Posterior vena cava (tissue), 2 donors: ENCODE measurements around the gene AIF1L. TPM values are rescaled to one million over a fixed set of nuclear protein-coding genes. Genes with fewer than 3 reads are reported as not detected.

Experiments used
- DNase-seq: peaks from one replicate; pipeline ENCODE4 v3.0.0-alpha.2; 2020; ENCODE audit warnings: low spot score
- intact Hi-C, 2 donors: fragments of 100-400 bp; cut with DNase I; formaldehyde crosslinking; loops; one replicate each; pipeline versions ENCODE4 v1.14.1 to v1.14.2; 2022 to 2023
- total RNA-seq, 2 donors: library from RNA; stranded (reverse); fragmentation: NEBNext Ultra II Directional; extraction: Animal tissue kit (Norgen Biotek cat#: 25700); gene quantifications; one replicate each; pipeline ENCODE4 v1.2.1, GENCODE V29; 2021
- donor health status: DM: yes; HTN: yes; CAD: no.
- donor health status: DM: yes; HTN: yes; CAD: no.

AIF1L gene
- total RNA-seq, 2 donors from 2014 or later = 27.3 to 31.2 TPM

DNA sequence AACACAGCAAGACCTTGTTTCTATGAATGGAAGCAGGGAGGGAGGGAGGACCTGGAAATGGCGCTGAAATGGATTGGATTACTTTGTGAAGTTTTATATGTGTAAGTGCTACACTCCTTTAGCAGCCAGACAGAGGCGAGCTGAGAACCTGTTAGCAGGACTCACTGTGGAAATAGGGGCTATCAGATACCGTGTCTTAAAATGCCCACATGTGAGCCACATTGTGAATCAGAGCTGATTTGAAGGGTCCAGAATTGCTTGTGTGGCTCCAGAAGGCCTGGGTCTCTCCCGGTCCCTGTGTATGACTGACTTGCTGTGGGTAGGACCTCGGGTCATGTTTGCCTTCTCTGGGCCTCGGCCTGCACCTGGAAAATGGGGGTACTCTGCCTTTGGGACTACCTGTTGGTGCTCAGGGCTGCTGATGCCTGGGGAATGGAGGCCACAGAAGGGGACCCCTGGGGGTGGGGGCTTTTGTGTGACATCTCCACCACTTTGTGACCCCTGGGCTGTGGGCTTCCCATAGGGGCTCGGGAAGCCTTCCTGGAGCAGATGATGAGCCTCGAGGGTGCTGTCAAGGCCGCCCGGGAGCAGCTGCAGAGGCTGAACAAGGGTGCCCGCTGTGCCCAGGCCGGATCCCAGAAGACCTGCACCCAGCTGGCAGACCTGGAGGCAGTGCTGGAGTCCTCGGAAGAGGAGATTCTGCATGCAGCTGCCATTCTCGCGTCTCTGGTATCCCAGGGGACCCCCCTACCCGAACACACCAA is 24.0 kb upstream of the AIF1L start:
- intact Hi-C loops = no loop called here
- no peak for DNase-seq

DNA sequence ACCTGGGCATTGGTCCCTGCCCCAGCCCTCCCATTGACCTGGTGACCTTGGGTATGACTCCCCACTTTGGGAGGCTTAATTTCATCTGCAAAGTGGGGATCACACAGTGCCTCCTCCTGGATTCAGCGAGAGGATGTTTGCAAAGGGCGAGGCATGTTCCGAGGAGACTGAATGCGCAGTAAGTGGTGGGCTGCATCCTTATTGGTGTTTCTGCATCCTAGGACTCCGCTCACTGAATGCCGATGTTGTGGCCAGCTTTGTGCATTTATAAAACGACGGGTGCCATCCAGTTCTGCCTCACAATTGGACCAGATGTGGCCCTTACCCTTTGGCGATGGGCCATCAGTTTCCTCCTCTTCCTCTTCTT is 23.5 kb upstream of the AIF1L start:
- no peak for DNase-seq
- intact Hi-C loops = no loop called here

DNA sequence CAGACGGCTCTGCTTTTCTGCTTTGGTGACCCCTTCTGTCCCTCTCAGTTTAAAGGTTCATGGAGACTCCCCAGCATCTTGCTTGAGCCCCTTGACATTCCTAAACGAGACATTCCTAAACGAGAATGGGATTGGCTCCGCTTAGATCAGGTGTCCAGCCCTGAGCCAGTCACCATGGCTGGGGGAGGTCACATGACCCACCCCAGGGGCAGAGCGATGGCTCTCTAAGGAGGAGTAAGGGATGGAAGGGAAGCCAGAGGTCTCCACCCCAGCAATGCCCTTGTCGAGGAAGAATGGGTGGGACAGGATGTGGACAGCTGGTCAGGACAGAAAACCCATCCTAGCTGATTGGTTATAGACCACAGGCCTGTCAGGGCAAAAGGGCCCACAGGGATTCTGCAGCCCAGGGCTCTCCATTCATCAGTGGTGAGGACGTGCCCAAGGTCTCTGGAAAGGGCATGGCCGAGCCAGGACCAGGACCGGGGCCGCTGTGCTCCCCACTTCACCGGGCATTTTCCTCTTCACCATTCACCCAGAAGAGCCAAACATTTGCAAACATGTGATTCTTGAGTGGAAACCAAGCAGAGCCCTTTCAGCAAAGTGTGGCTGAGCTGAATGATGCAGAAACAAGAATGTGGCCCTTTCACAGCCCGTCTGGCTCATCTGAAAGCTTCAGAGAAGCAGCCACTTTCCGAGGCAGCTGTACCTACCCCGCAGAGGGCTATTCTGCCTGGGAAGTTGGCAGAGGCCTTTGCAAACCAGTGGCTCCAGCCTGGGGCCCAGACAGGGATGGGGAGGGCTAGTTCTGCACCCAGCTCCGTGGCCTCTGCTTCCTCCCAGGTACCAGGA is 19.8 kb upstream of the AIF1L start:
- intact Hi-C loops = no loop called here
- DNase-seq = no peak

DNA sequence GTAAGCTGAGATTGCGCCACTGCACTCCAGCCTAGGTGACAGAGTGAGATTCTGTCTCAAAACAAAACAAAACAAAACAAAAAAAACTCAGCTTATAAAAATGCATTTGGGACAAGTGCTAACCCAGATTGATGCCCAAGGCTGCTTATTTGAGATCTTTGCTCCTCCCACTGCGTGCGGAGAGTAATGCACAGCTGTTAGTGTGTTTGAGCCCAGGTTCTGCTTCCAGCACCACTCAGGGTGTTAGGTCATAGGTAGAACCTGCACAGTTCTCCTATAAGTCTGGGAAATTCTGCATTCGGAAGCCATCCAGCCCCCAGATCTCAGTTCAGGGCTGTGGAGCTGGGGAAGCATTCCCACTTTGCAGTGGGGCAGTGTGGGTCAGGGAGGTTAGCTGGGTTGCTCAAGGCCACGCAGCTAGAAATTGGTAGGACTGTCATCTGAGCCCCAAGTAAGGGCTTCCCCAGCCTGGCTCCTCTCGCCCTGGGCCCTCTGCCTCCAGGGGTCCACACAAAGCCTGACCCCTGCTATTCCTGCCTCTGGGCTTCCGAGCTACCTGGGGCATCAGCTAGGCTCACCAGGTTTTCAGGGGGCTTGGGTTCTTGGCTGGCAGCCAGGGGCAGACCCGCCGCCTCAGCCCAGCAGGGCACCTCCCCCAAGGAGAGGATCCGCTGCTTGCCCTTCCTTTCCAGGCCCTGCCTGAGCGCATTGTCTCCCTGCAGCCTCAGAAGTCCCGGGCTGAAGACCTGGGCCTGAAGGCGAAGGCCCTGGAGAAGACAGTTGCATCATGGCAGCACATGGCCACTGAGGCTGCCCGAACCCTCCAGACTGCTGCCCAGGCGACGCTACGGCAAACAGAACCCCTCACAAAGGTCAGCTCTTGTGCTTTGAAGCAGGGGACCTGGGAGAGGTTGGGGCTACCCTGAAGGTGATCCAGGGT is 17.6 kb upstream of the AIF1L start:
- DNase-seq = no peak
- intact Hi-C loops = no loop called here

DNA sequence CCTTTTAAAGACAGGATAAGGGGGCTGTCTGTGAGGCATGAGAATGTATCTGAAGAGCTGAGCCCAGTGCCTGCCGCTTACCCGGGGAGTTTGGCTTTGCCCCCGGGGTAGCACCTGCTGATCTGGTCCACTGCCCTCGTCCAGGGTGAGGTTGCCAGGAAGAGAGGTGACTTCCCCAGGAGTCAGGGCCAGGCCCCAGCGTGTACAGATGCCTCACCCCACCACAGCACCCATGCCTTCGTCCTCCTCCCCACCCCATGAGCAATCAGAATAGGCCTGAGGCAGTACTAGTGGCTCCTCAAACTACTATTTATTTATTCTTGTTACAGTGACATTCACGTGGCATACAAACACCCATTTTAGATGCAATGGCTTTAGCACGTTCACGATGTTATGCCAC is 15.7 kb upstream of the AIF1L start:
- intact Hi-C loops = no loop called here

DNA sequence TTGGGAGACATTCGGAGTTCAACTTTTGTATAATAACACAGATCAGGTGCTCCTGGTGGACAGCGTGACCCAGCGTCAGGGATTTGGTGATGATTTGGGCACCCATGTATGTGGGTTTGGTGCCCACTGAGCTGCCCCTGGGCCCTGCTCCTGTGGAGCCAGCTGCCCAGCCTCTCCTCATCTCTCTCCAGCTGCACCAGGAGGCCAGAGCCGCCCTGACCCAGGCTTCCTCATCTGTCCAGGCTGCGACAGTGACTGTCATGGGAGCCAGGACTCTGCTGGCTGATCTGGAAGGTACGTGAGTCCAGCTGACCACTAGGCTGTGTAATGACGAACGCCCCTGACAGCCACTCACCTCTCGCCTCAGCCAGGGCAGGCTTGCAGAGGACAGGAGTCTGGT is 14.5 kb upstream of the AIF1L start:
- intact Hi-C loops = no loop called here
- DNase-seq = no peak

More for the DNA sequence above, 15.7 kb upstream of the AIF1L start:
- no peak for DNase-seq

DNA sequence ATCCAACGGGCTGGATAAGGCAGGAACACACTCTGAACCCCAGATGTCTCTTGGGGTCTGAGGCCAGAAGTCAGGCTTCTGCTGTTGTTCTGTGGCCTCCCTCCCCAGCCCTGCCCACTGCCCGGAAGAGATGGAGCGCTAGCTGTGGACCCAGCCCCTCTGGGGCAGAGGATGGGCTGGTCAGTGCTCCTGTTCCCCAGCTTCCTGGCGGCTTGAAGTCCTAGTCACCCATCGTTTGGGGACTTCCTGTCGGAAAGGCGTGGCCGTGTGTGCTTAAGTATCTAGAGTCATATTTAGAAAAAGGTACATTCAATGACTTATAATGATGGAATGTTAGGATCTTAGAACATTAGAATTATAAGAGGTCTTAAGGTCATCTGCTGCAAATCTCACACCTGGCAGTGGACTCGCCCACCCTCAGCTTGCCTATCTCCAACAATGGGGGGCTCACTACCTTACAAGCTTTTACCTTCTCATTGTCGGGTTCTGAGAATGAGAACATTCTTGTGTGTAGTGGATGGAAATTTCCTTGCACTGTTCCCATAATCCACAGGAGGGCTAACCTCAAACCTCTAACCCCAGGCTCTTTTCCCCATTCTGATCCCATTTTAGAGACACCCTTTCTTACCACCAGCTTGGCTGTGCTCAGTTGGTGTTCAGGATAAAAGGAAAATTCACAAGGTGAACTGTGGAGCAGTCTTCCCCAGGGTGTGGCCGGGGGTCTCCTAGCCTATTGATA is 13.4 kb upstream of the AIF1L start:
- DNase-seq = no peak
- intact Hi-C loops = no loop called here

DNA sequence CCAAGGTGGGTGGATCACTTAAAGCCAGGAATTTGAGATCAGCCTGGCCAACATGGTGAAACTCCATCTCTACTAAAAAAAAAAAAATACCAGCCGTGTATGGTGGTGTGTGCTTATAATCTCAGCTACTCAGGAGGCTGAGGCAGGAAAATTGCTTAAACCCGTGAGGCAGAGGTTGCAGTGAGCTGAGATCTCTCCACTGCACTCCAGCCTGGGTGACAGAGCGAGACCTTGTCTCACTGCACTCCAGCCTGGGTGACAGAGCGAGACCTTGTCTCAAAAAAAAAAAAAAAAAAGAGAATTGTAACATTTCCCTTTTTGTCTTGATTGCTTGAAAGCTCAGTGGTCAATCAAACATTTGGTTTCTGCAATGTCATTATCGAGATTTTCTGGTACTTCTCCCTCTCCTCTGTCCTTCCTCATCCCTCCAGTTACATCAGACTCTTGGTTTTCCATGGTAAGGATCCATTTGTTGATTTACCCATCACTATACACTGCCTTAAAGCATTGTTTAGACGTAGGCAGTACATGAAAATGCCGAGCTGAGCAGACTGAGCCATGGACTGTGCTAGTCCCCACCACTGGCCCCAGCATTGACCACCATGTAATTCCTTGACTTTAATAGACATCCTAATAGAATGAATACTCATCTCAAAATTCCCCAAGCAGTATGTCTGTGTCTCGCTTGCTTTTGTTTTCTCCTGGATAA is 11.5 kb upstream of the AIF1L start:
- intact Hi-C loops = no loop called here

DNA sequence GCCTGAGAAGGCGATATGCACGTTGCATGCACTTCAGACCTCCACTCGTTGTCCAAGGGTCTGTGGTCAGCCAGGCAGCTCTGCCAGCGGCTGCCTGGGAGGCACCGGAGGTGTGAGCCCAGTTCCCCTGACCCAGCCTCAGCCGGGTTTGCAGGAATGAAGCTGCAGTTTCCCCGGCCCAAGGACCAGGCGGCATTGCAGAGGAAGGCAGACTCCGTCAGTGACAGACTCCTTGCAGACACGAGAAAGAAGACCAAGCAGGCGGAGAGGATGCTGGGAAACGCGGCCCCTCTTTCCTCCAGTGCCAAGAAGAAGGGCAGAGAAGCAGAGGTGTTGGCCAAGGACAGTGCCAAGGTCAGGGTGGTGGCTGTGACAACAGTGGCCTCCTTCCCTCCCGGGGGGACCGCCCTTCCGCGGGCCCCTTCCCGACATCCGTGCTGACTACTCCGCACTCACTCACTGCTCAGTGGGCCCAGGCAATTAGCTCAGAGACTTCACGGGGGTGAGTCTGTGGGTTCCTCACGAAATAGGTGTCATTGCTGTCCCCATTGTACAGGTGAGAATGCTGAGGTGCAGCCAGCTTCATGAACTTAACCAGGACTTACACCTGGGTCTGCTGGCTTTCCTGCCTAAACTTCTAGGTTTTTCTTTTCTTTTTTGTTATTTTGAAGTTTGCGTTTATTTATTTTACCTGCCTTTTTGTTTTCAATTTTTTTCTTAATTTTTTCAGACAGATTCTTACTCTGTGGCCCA is 10.8 kb upstream of the AIF1L start:
- no peak for DNase-seq
- intact Hi-C loops = no loop called here

More for the DNA sequence above, 11.5 kb upstream of the AIF1L start:
- no peak for DNase-seq

DNA sequence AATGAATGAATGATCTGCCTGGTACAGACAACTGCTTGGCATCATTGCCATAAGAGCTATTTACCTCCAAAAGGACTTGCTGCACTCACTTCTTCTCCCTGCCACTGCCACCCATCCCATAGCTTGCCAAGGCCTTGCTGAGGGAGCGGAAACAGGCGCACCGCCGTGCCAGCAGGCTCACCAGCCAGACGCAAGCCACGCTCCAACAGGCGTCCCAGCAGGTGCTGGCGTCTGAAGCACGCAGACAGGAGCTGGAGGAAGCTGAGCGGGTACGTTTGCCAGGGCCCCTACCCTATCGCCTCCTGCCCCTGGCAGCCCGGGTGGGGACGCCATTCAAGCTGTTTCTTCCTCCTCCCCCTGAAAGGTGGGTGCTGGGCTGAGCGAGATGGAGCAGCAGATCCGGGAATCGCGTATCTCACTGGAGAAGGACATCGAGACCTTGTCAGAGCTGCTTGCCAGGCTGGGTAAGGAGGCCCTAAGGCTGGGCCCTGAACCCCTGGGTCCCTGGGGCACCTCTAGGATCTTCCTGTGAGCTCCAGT is 8.9 kb upstream of the AIF1L start:
- intact Hi-C loops = no loop called here

DNA sequence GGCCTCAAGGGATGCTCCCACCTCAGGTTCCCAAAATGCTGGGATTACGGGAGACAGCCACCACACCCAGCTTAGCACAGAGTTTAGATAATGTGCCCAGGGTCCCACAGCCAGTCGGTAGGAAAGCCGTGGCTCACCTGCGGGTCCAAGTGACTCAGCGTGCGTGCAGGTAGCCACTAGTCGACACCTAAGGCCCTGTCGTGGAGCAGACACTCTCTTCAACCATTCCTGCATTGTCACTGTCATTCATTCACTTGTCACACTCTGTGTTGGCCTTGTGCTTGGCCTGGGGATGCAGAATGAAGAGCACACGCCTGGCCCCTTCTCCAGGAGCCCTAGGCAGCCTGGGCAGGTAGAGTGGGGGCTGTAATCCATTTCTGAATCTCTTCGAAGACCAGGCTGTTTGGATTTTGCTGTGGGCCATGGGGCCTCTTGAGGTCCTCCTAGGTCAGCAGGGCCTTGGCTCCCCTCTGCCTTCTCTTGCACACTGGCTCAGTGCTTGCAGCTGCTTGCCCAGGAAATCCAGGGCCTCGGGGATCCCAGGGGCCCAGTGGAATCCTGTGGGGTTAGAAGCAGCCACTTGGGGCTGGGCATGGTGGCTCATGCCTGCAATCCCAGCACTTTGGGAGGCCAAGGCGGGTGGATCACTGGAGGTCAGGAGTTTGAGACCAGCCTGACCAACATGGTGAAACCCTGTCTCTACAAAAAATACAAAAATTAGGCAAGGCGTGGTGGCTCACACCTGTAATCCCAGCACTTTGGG is 6.1 kb upstream of the AIF1L start:
- intact Hi-C loops = no loop called here
- DNase-seq = no peak

More for the DNA sequence above, 8.9 kb upstream of the AIF1L start:
- no peak for DNase-seq

DNA sequence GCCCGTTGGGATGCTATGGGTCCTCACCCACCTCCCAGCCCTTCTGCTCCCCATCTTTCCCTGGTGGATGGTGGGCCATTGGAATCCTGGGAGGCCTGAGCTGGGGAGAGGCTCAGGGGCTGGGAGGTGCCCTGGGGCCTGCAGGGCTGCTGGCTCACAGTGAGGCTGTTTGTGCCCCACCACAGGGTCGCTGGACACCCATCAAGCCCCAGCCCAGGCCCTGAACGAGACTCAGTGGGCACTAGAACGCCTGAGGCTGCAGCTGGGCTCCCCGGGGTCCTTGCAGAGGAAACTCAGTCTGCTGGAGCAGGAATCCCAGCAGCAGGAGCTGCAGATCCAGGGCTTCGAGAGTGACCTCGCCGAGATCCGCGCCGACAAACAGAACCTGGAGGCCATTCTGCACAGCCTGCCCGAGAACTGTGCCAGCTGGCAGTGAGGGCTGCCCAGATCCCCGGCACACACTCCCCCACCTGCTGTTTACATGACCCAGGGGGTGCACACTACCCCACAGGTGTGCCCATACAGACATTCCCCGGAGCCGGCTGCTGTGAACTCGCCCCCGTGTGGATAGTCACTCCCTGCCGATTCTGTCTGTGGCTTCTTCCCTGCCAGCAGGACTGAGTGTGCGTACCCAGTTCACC is 4.9 kb upstream of the AIF1L start:
- intact Hi-C loops = no loop called here
- no peak for DNase-seq

DNA sequence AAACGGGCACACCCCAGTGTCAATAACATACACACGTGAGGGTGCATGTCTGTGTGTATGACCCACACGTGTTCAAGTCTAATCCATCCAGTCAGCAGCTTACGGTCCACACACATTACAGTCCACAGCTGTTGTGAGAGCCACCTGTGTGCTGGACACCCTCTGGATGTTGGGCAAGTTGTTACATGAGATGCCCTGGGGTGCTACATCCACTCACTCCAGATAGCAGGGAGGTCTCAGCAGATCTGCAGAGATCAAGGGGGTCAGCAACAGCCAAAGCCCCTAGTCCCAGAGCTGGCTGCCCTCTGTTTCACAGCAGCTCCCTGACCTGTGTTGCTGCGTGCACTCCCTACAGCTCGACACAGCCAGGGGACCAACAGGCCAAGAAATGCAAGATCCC is 4.3 kb upstream of the AIF1L start:
- no peak for DNase-seq

DNA sequence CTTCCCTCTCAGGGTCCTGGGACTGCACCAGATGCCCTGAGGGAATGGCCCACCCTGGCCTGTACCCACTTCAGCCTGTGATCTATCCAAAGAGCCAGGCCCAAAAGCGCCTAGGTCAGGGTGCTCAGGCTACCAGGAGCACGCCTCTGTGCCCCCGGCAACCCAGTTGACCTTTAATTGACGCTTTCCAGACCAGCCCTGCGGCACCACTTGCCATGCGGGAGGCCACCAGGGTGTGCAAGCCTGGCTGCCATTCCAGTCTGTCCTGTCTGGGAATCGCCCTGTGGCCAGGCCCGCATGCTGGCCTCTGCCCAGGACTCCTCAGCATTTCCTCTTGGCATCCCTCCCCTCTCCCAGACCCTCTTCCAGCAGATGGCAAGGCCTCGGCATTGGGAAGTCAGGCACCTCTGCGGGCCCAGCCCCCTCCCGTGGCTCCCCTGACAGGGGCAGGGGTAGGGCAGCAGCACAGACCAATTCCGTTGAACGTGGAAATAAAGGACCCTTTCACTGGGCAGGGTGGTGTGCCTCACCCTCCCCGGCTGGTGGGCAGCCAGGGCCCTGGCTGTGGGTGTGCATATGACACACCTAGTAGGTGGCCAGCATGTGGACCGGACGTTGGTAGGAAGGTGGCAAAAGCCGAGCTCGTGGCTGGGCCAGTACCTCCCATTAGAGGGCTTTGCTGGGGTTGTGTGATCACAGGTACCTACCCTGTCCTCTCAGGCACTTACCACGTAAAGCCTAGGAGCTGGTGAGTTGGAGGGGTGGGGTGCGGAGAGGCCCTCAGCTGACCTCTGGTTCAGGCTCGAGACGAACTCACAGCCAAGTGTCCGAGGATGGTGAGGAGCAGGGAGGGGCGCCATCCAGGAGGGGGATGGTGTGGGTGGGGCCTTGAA is 3.5 kb upstream of the AIF1L start:
- no peak for DNase-seq
- intact Hi-C loops = no loop called here

More for the DNA sequence above, 4.3 kb upstream of the AIF1L start:
- intact Hi-C loops = no loop called here

DNA sequence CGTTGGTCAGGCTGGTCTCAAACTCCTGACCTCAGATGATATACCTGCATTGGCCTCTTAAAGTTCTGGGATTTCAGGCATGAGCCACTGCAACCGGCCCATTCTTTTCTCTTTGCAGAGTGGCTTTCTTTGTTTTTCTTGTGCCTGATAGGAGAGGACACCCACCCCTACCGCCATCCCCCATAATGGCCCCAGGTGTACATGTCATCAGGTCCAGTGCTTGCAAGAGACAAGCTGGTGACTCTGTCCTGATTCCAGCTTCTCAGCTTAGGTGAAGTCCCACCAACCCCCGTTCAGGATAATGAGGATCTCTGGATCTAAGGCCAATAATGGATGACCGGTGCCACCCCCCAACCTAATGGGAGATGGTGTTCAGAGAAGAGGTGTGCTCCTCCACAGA is 2.3 kb upstream of the AIF1L start:
- intact Hi-C loops = no loop called here

More for the DNA sequence above, 2.3 kb upstream of the AIF1L start:
- DNase-seq = no peak
